ENCODE data around the gene GNAI1. TPM values are rescaled to one million over a fixed set of nuclear protein-coding genes. Genes with fewer than 3 reads are reported as not detected.

Gene GNAI1
- total RNA-seq, 2 donors from 2014 or later = 21.5 to 27.0 TPM

GRCh38 chr7:80240265-80241025 is 105.8 kb downstream of the GNAI1 start:
- Mint-ChIP-seq H3K4me1 (no peaks in the 10 kb centered on the region), H3K27ac (no peak overlapping the region), H3K9me3 (no peaks in the 10 kb centered on the region), H3K27me3 (ENCODE audit: insufficient read depth) (no peaks in the 10 kb centered on the region), H3K36me3 (ENCODE audit: low read depth) (no peaks in the 10 kb centered on the region), H3K4me3 (no peak overlapping the region)
- Histone ChIP-seq H3K27ac (ENCODE audit: low read depth, low read length) (no peak overlapping the region), H3K9ac (ENCODE audit: extremely low read depth, low read length, poor library complexity, severe bottlenecking) (no peak overlapping the region), H3K4me1 (ENCODE audit: control insufficient read depth, insufficient read depth, low read length) (no peaks in the 10 kb centered on the region), H3K4me3 (ENCODE audit: low read length) (no peak overlapping the region), H3K27me3 (ENCODE audit: control insufficient read depth, insufficient read depth, low read length, poor library complexity, severe bottlenecking) (no peaks in the 10 kb centered on the region), H3K36me3 (ENCODE audit: control insufficient read depth, insufficient read depth, low read length) (no peaks in the 10 kb centered on the region), H3K9me3 (ENCODE audit: control insufficient read depth, low read length) (no peaks in the 10 kb centered on the region)
- TF ChIP-seq CTCF (conservative IDR thresholded peaks at IDR 0.05) = no peak
- WGBS, 2 experiments (ENCODE audit: insufficient coverage in 1 of 2, insufficient read length in 1 of 2) = 97% methylated on average over 3 of the region's 4 CpGs; no CpG with 5 or more reads in 1 of the 2 experiments
- DNase-seq = no peak

- no peak overlapping the region for H3K4me3 Mint-ChIP-seq
- no peaks in the 10 kb centered on the region for H3K9me3 Mint-ChIP-seq
- Histone ChIP-seq H3K9me3 (ENCODE audit: control insufficient read depth, low read length) (no peaks in the 10 kb centered on the region), H3K4me3 (ENCODE audit: low read length) (no peak overlapping the region), H3K4me1 (ENCODE audit: control insufficient read depth, insufficient read depth, low read length) (no peaks in the 10 kb centered on the region), H3K27ac (ENCODE audit: low read depth, low read length) (no peak overlapping the region), H3K27me3 (ENCODE audit: control insufficient read depth, insufficient read depth, low read length, poor library complexity, severe bottlenecking) (no peaks in the 10 kb centered on the region), H3K36me3 (ENCODE audit: control insufficient read depth, insufficient read depth, low read length) (no peaks in the 10 kb centered on the region), H3K9ac (ENCODE audit: extremely low read depth, low read length, poor library complexity, severe bottlenecking) (no peak overlapping the region)
- no peak for DNase-seq
- 83 to 93% methylated on average over 1 of the region's 1 CpG for WGBS, 2 experiments (ENCODE audit: insufficient coverage in 1 of 2, insufficient read length in 1 of 2)
- H3K4me1 Mint-ChIP-seq = no peaks in the 10 kb centered on the region
- H3K27me3 Mint-ChIP-seq (ENCODE audit: insufficient read depth) = no peaks in the 10 kb centered on the region
- H3K36me3 Mint-ChIP-seq (ENCODE audit: low read depth) = no peaks in the 10 kb centered on the region
- no peak overlapping the region for H3K27ac Mint-ChIP-seq
- TF ChIP-seq CTCF (conservative IDR thresholded peaks at IDR 0.05) = no peak
Observed at GRCh38 chr7:80241671-80242070, 107.0 kb downstream of the GNAI1 start.

- no peak overlapping the region for H3K27ac ChIP-seq (ENCODE audit: low read depth, low read length)
- Mint-ChIP-seq H3K4me1 (no peaks in the 10 kb centered on the region), H3K27me3 (ENCODE audit: insufficient read depth) (no peaks in the 10 kb centered on the region), H3K36me3 (ENCODE audit: low read depth) (no peaks in the 10 kb centered on the region), H3K9me3 (no peaks in the 10 kb centered on the region), H3K27ac (no peak overlapping the region), H3K4me3 (no peak overlapping the region)
- no peaks in the 10 kb centered on the region for H3K4me1 ChIP-seq (ENCODE audit: control insufficient read depth, insufficient read depth, low read length)
- H3K36me3 ChIP-seq (ENCODE audit: control insufficient read depth, insufficient read depth, low read length) = no peaks in the 10 kb centered on the region
- H3K27me3 ChIP-seq (ENCODE audit: control insufficient read depth, insufficient read depth, low read length, poor library complexity, severe bottlenecking) = no peaks in the 10 kb centered on the region
- no peak for DNase-seq
- 82 to 90% methylated on average over 4 of the region's 4 CpGs for whole genome bisulfite sequencing, 2 experiments (ENCODE audit: insufficient coverage in 1 of 2, insufficient read length in 1 of 2)
- no peak overlapping the region for H3K4me3 ChIP-seq (ENCODE audit: low read length)
- TF ChIP-seq CTCF (conservative IDR thresholded peaks at IDR 0.05) = no peak
- no peak overlapping the region for H3K9ac ChIP-seq (ENCODE audit: extremely low read depth, low read length, poor library complexity, severe bottlenecking)
- H3K9me3 ChIP-seq (ENCODE audit: control insufficient read depth, low read length) = no peaks in the 10 kb centered on the region
Observed at GRCh38 chr7:80243425-80243824, 108.8 kb downstream of the GNAI1 start.
